Esophagus squamous epithelium (tissue), 4 donors: ENCODE data around the gene IL31.

Experiments
- CTCF ChIP-seq, 6 experiments: fragments of 450-650 bp in 4 of 6; fragments of 200-600 bp in 2 of 6; sonication (generic) in 2 of 6; IDR thresholded peaks; one replicate each; pipeline ENCODE4 v1.5.1; 2016 to 2019; ENCODE audit warnings: antibody characterized with exemption in 6 of 6, mild to moderate bottlenecking in 4 of 6, moderate library complexity in 4 of 6
- POLR2A ChIP-seq, 4 donors: fragments of 450-650 bp; IDR thresholded peaks; one replicate each; pipeline ENCODE4 v1.6.1; 2017; ENCODE audit warnings: antibody characterized with exemption in 4 of 4, mild to moderate bottlenecking in 4 of 4, moderate library complexity in 3 of 4

- TF ChIP-seq CTCF (IDR thresholded peaks at IDR 0.05) (no peak), POLR2A (IDR thresholded peaks at IDR 0.05) (no peak)
These were observed 29.5 kb upstream of the IL31 start, which contains the start of gene B3GNT4 for GRCh38 chr12:122203301-122204166.
